HCT116 (cell line): ENCODE data around the gene ADAMTS20.

ENCODE experiments used
- CEBPB ChIP-seq: IDR thresholded peaks from 2 replicates; pipeline ENCODE4 v1.6.1; 2012; ENCODE audit warnings: low read depth
- EGR1 ChIP-seq: IDR thresholded peaks from 2 replicates; pipeline ENCODE4 v1.6.1; 2012; ENCODE audit warnings: low read depth
- POLR2AphosphoS5 ChIP-seq: IDR thresholded peaks from 2 replicates; pipeline ENCODE4 v1.6.1; 2011; ENCODE audit warnings: mild to moderate bottlenecking, low read depth, low read length, moderate library complexity
- RAD21 ChIP-seq: IDR thresholded peaks from 2 replicates; pipeline ENCODE4 v1.6.1; 2012; ENCODE audit warnings: low read depth, mild to moderate bottlenecking
- TF ChIP-seq, protein P1 (sequence below), 3 experiments: fragments of 200-600 bp in 1 of 3; sonication (generic) in 1 of 3; IDR thresholded peaks in 2 of 3; conservative IDR thresholded peaks in 1 of 3; 2 replicates each; pipeline ENCODE4 v1.5.1; 2012 to 2017; ENCODE audit warnings: low read depth in 2 of 3, low read length in 2 of 3, antibody characterized with exemption in 1 of 3, borderline replicate concordance in 1 of 3, control low read depth in 1 of 3, mild to moderate bottlenecking in 1 of 3, mixed read lengths in 1 of 3, mixed run types in 1 of 3, moderate library complexity in 1 of 3; ENCODE audit not compliant: insufficient read depth in 1 of 3

DNA sequence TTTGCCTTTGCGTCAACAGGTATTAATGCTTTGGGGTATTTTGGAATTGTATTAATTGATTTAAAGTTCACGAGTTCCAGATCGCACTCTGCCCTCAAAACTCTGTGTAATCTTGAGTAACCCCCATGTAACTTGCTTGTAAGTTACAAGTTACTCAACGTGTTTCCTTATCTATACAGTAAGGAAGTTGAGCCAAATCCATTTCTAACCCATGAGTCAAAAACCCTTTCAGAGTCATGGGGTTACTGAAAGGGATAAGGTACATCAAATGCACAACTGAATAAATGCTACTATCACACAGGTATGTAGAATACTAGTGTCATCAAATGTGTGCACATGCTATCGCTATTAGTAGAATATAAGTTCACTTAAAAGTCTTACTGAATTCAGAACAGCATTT, 28.6 kb upstream of the ADAMTS20 start:
- TF ChIP-seq POLR2AphosphoS5 (no peak), RAD21 (no peak), EGR1 (no peak), CEBPB (no peak)
- TF ChIP-seq, protein P1, sequence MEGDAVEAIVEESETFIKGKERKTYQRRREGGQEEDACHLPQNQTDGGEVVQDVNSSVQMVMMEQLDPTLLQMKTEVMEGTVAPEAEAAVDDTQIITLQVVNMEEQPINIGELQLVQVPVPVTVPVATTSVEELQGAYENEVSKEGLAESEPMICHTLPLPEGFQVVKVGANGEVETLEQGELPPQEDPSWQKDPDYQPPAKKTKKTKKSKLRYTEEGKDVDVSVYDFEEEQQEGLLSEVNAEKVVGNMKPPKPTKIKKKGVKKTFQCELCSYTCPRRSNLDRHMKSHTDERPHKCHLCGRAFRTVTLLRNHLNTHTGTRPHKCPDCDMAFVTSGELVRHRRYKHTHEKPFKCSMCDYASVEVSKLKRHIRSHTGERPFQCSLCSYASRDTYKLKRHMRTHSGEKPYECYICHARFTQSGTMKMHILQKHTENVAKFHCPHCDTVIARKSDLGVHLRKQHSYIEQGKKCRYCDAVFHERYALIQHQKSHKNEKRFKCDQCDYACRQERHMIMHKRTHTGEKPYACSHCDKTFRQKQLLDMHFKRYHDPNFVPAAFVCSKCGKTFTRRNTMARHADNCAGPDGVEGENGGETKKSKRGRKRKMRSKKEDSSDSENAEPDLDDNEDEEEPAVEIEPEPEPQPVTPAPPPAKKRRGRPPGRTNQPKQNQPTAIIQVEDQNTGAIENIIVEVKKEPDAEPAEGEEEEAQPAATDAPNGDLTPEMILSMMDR (IDR thresholded peaks at IDR 0.05 in 2 of 3, conservative IDR thresholded peaks at IDR 0.05 in 1 of 3; ENCODE audit: borderline replicate concordance in 1 of 3, insufficient read depth in 1 of 3, low read depth in 2 of 3, low read length in 2 of 3): no peak
